ENCODE results near the gene NAA20. TPM values are rescaled to one million over a fixed set of nuclear protein-coding genes. Genes with fewer than 3 reads are reported as not detected.

NAA20 gene
- total RNA-seq, 4 donors from 2014 or later = 45.5 to 73.2 (median 61.5) TPM

GRCh38 chr20:20018366-20018765, 1.2 kb downstream of the NAA20 start:
- intact Hi-C loops (cut with DNase I; ENCODE audit: low total_unique reads) = no loop called here
- Histone ChIP-seq H3K9me3 (no peaks in the 10 kb centered on the region), H3K27ac (peak overlapping the region in 1 of 4 donors; percentile 86), H3K27me3 (no peaks in the 10 kb centered on the region), H3K4me3 (peak overlapping the region; percentile 81 to 98 (median 88)), H3K36me3 (peaks cover 0 to 14% of the 10 kb centered on the region in 2 donors), H3K4me1 (peaks cover 23 to 24% of the 10 kb centered on the region in 2 donors)
- TF ChIP-seq CTCF (IDR thresholded peaks at IDR 0.05 in 4 of 5, conservative IDR thresholded peaks at IDR 0.05 in 1 of 5) = no peak
- no peak for TF ChIP-seq POLR2A (IDR thresholded peaks at IDR 0.05)
- in situ Hi-C loops (cut with MboI; ENCODE audit: low sequenced_read_pairs in 4 of 4) = no loop called here
- DNase-seq (no peak), ATAC-seq (no peak)

GRCh38 chr20:20019123-20019522, 2.0 kb downstream of the NAA20 start:
- no peak overlapping the region for H3K4me3 ChIP-seq
- no peak overlapping the region for H3K27ac ChIP-seq
- H3K36me3 ChIP-seq = peaks cover 0 to 14% of the 10 kb centered on the region in 2 donors
- peaks cover 23 to 24% of the 10 kb centered on the region in 2 donors for H3K4me1 ChIP-seq
- DNase-seq (no peak), ATAC-seq (no peak)
- TF ChIP-seq POLR2A (IDR thresholded peaks at IDR 0.05) (no peak), CTCF (IDR thresholded peaks at IDR 0.05 in 4 of 5, conservative IDR thresholded peaks at IDR 0.05 in 1 of 5) (no peak)
- no peaks in the 10 kb centered on the region for H3K27me3 ChIP-seq
- H3K9me3 ChIP-seq = no peaks in the 10 kb centered on the region
- intact Hi-C loops (cut with DNase I; ENCODE audit: low total_unique reads) (no loop called here), in situ Hi-C loops (cut with MboI; ENCODE audit: low sequenced_read_pairs in 4 of 4) (no loop called here)

GRCh38 chr20:20020908-20021307, 3.7 kb downstream of the NAA20 start:
- no peak overlapping the region for H3K4me3 ChIP-seq
- no peaks in the 10 kb centered on the region for H3K9me3 ChIP-seq
- H3K27me3 ChIP-seq = no peaks in the 10 kb centered on the region
- peaks cover 0 to 19% of the 10 kb centered on the region in 2 donors for H3K36me3 ChIP-seq
- intact Hi-C loops (cut with DNase I; ENCODE audit: low total_unique reads) = no loop called here
- H3K27ac ChIP-seq = no peak overlapping the region
- no peak for DNase-seq
- in situ Hi-C loops (cut with MboI; ENCODE audit: low sequenced_read_pairs in 4 of 4) = no loop called here
- H3K4me1 ChIP-seq = peaks cover 31 to 33% of the 10 kb centered on the region in 2 donors
- TF ChIP-seq CTCF (IDR thresholded peaks at IDR 0.05 in 4 of 5, conservative IDR thresholded peaks at IDR 0.05 in 1 of 5) (no peak), POLR2A (IDR thresholded peaks at IDR 0.05) (no peak)
- ATAC-seq = no peak

DNA sequence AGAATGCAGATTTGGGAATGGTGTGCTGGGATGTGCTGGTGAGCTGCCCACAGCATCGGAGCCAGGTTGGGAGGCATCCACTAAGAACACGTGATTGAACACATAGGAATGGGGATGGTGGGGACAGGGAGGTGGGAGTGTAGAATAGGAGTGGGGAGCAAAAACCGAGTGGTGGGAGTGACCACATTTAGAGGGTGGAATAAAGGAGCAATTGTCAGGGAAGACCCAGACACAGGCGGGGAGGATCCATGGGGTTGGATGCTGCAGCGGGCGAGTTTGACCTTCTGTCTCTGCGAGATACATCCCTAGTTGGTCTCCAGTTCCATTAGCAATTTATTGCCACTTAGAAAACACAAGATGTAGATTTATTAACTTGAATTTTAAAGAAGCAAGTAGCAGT, 4.7 kb downstream of the NAA20 start:
- TF ChIP-seq CTCF (IDR thresholded peaks at IDR 0.05 in 4 of 5, conservative IDR thresholded peaks at IDR 0.05 in 1 of 5) = no peak
- no peak for TF ChIP-seq POLR2A (IDR thresholded peaks at IDR 0.05)
- Histone ChIP-seq H3K36me3 (peaks cover 0 to 26% of the 10 kb centered on the region in 2 donors), H3K27me3 (no peaks in the 10 kb centered on the region), H3K4me1 (peaks cover 28 to 38% of the 10 kb centered on the region in 2 donors), H3K9me3 (no peaks in the 10 kb centered on the region), H3K27ac (no peak overlapping the region), H3K4me3 (no peak overlapping the region)
- intact Hi-C loops (cut with DNase I; ENCODE audit: low total_unique reads) (no loop called here), in situ Hi-C loops (cut with MboI; ENCODE audit: low sequenced_read_pairs in 4 of 4) (no loop called here)
- ATAC-seq (no peak), DNase-seq (no peak)

GRCh38 chr20:20022498-20022897, 5.3 kb downstream of the NAA20 start:
- peaks cover 34 to 44% of the 10 kb centered on the region in 2 donors for H3K4me1 ChIP-seq
- intact Hi-C loops (cut with DNase I; ENCODE audit: low total_unique reads) = no loop called here
- no peak overlapping the region for H3K4me3 ChIP-seq
- no peak overlapping the region for H3K27ac ChIP-seq
- TF ChIP-seq POLR2A (IDR thresholded peaks at IDR 0.05) (no peak), CTCF (IDR thresholded peaks at IDR 0.05 in 4 of 5, conservative IDR thresholded peaks at IDR 0.05 in 1 of 5) (no peak)
- H3K27me3 ChIP-seq = no peaks in the 10 kb centered on the region
- in situ Hi-C loops (cut with MboI; ENCODE audit: low sequenced_read_pairs in 4 of 4) = no loop called here
- no peak for DNase-seq
- H3K36me3 ChIP-seq = peaks cover 0 to 27% of the 10 kb centered on the region in 2 donors
- no peaks in the 10 kb centered on the region for H3K9me3 ChIP-seq
- no peak for ATAC-seq
